IMR-90 (cell line): Measurements from ENCODE around the gene BRF1. TPM values are rescaled to one million over a fixed set of nuclear protein-coding genes. Genes with fewer than 3 reads are reported as not detected.

Source experiments
- ATAC-seq: fragments of 200-7000 bp; cut with Tn5 transposase; 2 replicates; pipeline ENCODE4 v1.9.1; 2020; ENCODE audit warnings: low read depth, mild to moderate bottlenecking, moderate library complexity
- BruUV-seq: library from RNA; stranded (reverse); fragments of 400-500 nt; replicated peaks from 2 replicates; lab custom pipeline; 2021; lab: Mats Ljungman, UMichigan
- CTCF ChIA-PET: fragments of 300-600 bp; formaldehyde crosslinking; extraction: SDS; loops from one replicate; lab custom pipeline; 2021; ENCODE audit warnings: antibody characterized with exemption; lab: Yijun Ruan, JAX
- POLR2A ChIA-PET: fragments of 300-600 bp; sonication (Branson Sonifier 250); formaldehyde crosslinking; loops from one replicate; lab custom pipeline; 2022; ENCODE audit warnings: antibody characterized with exemption; ENCODE audit not compliant: unreplicated experiment; lab: Charles Lee
- DNase-seq: peaks from one replicate; pipeline ENCODE4 v3.0.0; 2013
- H2AFZ ChIP-seq: replicated peaks from 2 replicates; pipeline ENCODE3; 2013; ENCODE audit warnings: low read length, mild to moderate bottlenecking; ENCODE audit not compliant: poor library complexity
- H2AK5ac ChIP-seq: 2 replicates; pipeline ENCODE4 v1.6.1; 2013; ENCODE audit warnings: low read depth, low read length, inconsistent platforms
- H2AK9ac ChIP-seq: replicated peaks from 2 replicates; pipeline ENCODE3; 2013; ENCODE audit warnings: mild to moderate bottlenecking, low read depth, low read length, moderate library complexity; ENCODE audit not compliant: poor library complexity
- H2BK120ac ChIP-seq: 2 replicates; pipeline ENCODE4 v1.6.1; 2013; ENCODE audit warnings: low read depth, low read length, inconsistent platforms
- H2BK15ac ChIP-seq: 3 replicates; pipeline ENCODE4 v1.6.1; 2013; ENCODE audit warnings: low read depth, low read length, inconsistent platforms
- H2BK20ac ChIP-seq: 2 replicates; pipeline ENCODE4 v1.6.1; 2013; ENCODE audit warnings: low read depth, mild to moderate bottlenecking, inconsistent platforms, low read length, moderate library complexity
- H2BK5ac ChIP-seq: 2 replicates; pipeline ENCODE4 v1.6.1; 2013; ENCODE audit warnings: mild to moderate bottlenecking, low read depth, low read length, inconsistent platforms; ENCODE audit not compliant: poor library complexity, severe bottlenecking
- H3K14ac ChIP-seq: replicated peaks from 2 replicates; pipeline ENCODE4 v1.6.1; 2013; ENCODE audit warnings: low read depth, low read length, inconsistent platforms
- H3K18ac ChIP-seq: 2 replicates; pipeline ENCODE4 v1.6.1; 2013; ENCODE audit warnings: low read depth, low read length, control low read depth
- H3K23ac ChIP-seq: 2 replicates; pipeline ENCODE4 v1.6.1; 2013; ENCODE audit warnings: low read depth, low read length, inconsistent platforms
- H3K27ac ChIP-seq: 2 replicates; pipeline ENCODE4 v1.5.1; 2013; ENCODE audit warnings: mild to moderate bottlenecking, control low read depth, low read length; ENCODE audit not compliant: insufficient read depth
- H3K27me3 ChIP-seq: 2 replicates; pipeline ENCODE4 v1.6.1; 2013; ENCODE audit warnings: low read length; ENCODE audit not compliant: control insufficient read depth, insufficient read depth
- H3K36me3 ChIP-seq: 2 replicates; pipeline ENCODE4 v1.6.1; 2013; ENCODE audit warnings: low read length, mixed read lengths; ENCODE audit not compliant: control insufficient read depth, insufficient read depth
- H3K4ac ChIP-seq: 2 replicates; pipeline ENCODE4 v1.6.1; 2013; ENCODE audit warnings: low read depth, low read length, inconsistent platforms
- H3K4me1 ChIP-seq: 2 replicates; pipeline ENCODE4 v1.6.1; 2013; ENCODE audit warnings: low read length, mixed read lengths; ENCODE audit not compliant: control insufficient read depth, insufficient read depth
- H3K4me2 ChIP-seq: 2 replicates; pipeline ENCODE4 v1.6.1; 2013; ENCODE audit warnings: low read depth, mild to moderate bottlenecking, control low read depth, low read length, moderate library complexity
- H3K4me3 ChIP-seq: 2 replicates; pipeline ENCODE4 v1.5.1; 2013; ENCODE audit warnings: low read depth, mild to moderate bottlenecking, control low read depth, low read length, moderate library complexity; ENCODE audit not compliant: insufficient read depth
- H3K56ac ChIP-seq: 2 replicates; pipeline ENCODE4 v1.6.1; 2013; ENCODE audit warnings: low read length, inconsistent platforms; ENCODE audit not compliant: insufficient read depth; ENCODE audit errors: extremely low read depth
- H3K79me1 ChIP-seq, 2 experiments: 2 replicates each; pipeline ENCODE4 v1.6.1; 2013; ENCODE audit warnings: low read length in 2 of 2, inconsistent platforms in 1 of 2, low read depth in 1 of 2
- H3K9ac ChIP-seq: 2 replicates; pipeline ENCODE4 v1.6.1; 2013; ENCODE audit warnings: low read depth, low read length, control low read depth
- H3K9me1 ChIP-seq: 2 replicates; pipeline ENCODE4 v1.6.1; 2013; ENCODE audit warnings: low read length, inconsistent platforms; ENCODE audit not compliant: insufficient read depth
- H3K9me3 ChIP-seq: 2 replicates; pipeline ENCODE4 v1.6.1; 2013; ENCODE audit warnings: low read length; ENCODE audit not compliant: control insufficient read depth, insufficient read depth
- H4K20me1 ChIP-seq: 2 replicates; pipeline ENCODE4 v1.6.1; 2013; ENCODE audit warnings: low read length, inconsistent platforms; ENCODE audit not compliant: insufficient read depth
- H4K5ac ChIP-seq: 2 replicates; pipeline ENCODE4 v1.6.1; 2013; ENCODE audit warnings: mild to moderate bottlenecking, low read depth, low read length, control low read depth
- H4K8ac ChIP-seq, 2 experiments: 2 replicates each; pipeline ENCODE4 v1.6.1; 2013; ENCODE audit warnings: low read depth in 2 of 2, low read length in 2 of 2, control low read depth in 1 of 2, inconsistent platforms in 1 of 2
- H4K91ac ChIP-seq: 2 replicates; pipeline ENCODE4 v1.6.1; 2013; ENCODE audit warnings: low read depth, low read length, inconsistent platforms; ENCODE audit not compliant: insufficient read depth
- CEBPB ChIP-seq: IDR thresholded peaks from 2 replicates; pipeline ENCODE4 v1.6.1; 2012; ENCODE audit warnings: low read depth, low read length, improper control_type of control experiment
- CHD1 ChIP-seq: IDR thresholded peaks from 2 replicates; pipeline ENCODE4 v1.6.1; 2012; ENCODE audit warnings: low read depth, low read length, improper control_type of control experiment
- FOS ChIP-seq: fragments of 150-350 bp; IDR thresholded peaks from 2 replicates; pipeline ENCODE4 v1.6.1; 2016; ENCODE audit warnings: low read depth, low read length
- MAZ ChIP-seq: IDR thresholded peaks from 2 replicates; pipeline ENCODE4 v1.6.1; 2012; ENCODE audit warnings: low read depth, mild to moderate bottlenecking, low read length, improper control_type of control experiment, moderate library complexity, borderline replicate concordance
- MXI1 ChIP-seq: IDR thresholded peaks from 2 replicates; pipeline ENCODE4 v1.6.1; 2012; ENCODE audit warnings: low read depth, mild to moderate bottlenecking, low read length, moderate library complexity, borderline replicate concordance
- POLR2A ChIP-seq: IDR thresholded peaks from 2 replicates; pipeline ENCODE4 v1.6.1; 2012; ENCODE audit warnings: mild to moderate bottlenecking, low read depth, low read length
- RAD21 ChIP-seq: IDR thresholded peaks from 2 replicates; pipeline ENCODE4 v1.6.1; 2012; ENCODE audit warnings: low read length, improper control_type of control experiment
- RCOR1 ChIP-seq: IDR thresholded peaks from 2 replicates; pipeline ENCODE4 v1.6.1; 2012; ENCODE audit warnings: mild to moderate bottlenecking, low read length, improper control_type of control experiment; ENCODE audit not compliant: insufficient replicate concordance
- RFX5 ChIP-seq: IDR thresholded peaks from 2 replicates; pipeline ENCODE4 v1.8.0; 2012; ENCODE audit warnings: low read depth, mild to moderate bottlenecking, low read length, moderate library complexity
- SMC3 ChIP-seq: fragments of 150-350 bp; IDR thresholded peaks from 2 replicates; pipeline ENCODE4 v1.6.1; 2016; ENCODE audit warnings: low read depth, mild to moderate bottlenecking, antibody characterized with exemption, low read length, moderate library complexity
- WGBS, 2 experiments: methylation state at CpG; one replicate each; pipeline versions ENCODE4 v1.1.5 to v1.1.7; 2013; ENCODE audit warnings: missing lambda C conversion rate in 2 of 2; ENCODE audit not compliant: insufficient read length in 1 of 2; ENCODE audit errors: extremely low coverage in 2 of 2; 5-methylcytosine and 5-hydroxymethylcytosine counted together
- dilution Hi-C: fragments of 300-500 bp; cut with HindIII; formaldehyde crosslinking; loops from one replicate; pipeline ENCODE4 v1.14.3; 2018; ENCODE audit warnings: low sequenced_read_pairs; ENCODE audit not compliant: unreplicated experiment
- in situ Hi-C: fragments of 300-500 bp; cut with MboI; formaldehyde crosslinking; loops from 3 replicates; pipeline ENCODE4 v1.14.3; 2019; ENCODE audit warnings: low sequenced_read_pairs, inconsistent platforms, mixed read lengths
- intact Hi-C: fragments of 100-400 bp; cut with micrococcal nuclease; formaldehyde crosslinking; loops from 2 replicates; pipeline ENCODE4 v1.10.0; 2022
- polyA plus RNA-seq, 3 experiments: library from polyadenylated mRNA; depleted of rRNA; stranded (reverse); fragments of >200 nt; gene quantifications; 2 replicates each; pipeline ENCODE4 v1.2.3, GENCODE V29; 2012; ENCODE audit warnings: low replicate concordance in 1 of 3
- total RNA-seq: library from RNA; depleted of rRNA; stranded (reverse); fragments of >200 nt; gene quantifications from 2 replicates; pipeline ENCODE4 v1.2.3, GENCODE V29; 2012
- TF ChIP-seq, protein P1 (sequence below): fragments of 150-350 bp; IDR thresholded peaks from 2 replicates; pipeline ENCODE4 v1.6.1; 2016; ENCODE audit warnings: low read depth, mild to moderate bottlenecking, low read length, moderate library complexity, borderline replicate concordance
- TF ChIP-seq, protein P2 (sequence below): fragments of 150-350 bp; IDR thresholded peaks from 2 replicates; pipeline ENCODE4 v1.6.1; 2017; ENCODE audit warnings: mild to moderate bottlenecking, antibody characterized with exemption, low read length, low read depth

BRF1 gene
- total and polyA plus RNA-seq, 2 of the 4 experiments (the other 2 are of a cell fraction) = 12.4 to 16.7 TPM

DNA sequence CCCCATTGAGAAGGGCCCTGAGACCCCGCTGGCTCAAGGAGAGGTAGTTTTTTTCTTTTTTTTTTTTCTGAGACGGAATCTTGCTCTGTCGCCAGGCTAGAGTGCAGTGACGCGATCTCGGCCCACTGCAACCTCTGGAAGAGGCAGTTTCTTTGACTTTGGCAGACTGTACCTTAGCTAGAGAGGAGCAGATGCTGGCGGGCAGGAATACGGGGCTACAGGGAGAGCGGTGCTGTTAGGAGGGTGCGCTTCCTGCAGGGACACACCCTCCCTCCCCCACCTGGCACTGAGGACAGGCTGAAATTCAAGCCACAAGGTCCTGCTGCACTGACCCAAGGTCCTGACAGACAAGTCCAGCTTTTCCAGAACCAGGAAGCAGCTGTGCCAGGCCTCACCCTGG, 87.4 kb downstream of the BRF1 start:
- WGBS, 2 experiments = 83% methylated on average over 1 of the region's 10 CpGs; no CpG with 5 or more reads in 1 of the 2 experiments
- Histone ChIP-seq H3K4me3 (no peak overlapping the region), H2AK5ac (no peak overlapping the region), H2BK15ac (no peak overlapping the region), H3K9me3 (no peaks in the 10 kb centered on the region), H3K18ac (no peak overlapping the region), H3K36me3 (peaks cover 41% of the 10 kb centered on the region), H4K20me1 (peaks cover 14% of the 10 kb centered on the region), H3K9me1 (peaks cover 10% of the 10 kb centered on the region), H2AK9ac (no peak overlapping the region), H4K8ac (no peak overlapping the region), H3K14ac (no peak overlapping the region), H3K23ac (no peak overlapping the region), H2AFZ (no peak overlapping the region), H3K79me1 (peaks cover 9 to 14% of the 10 kb centered on the region in 2 experiments; a peak in 3 of 4 replicates), H4K91ac (no peak overlapping the region), H4K5ac (no peak overlapping the region), H2BK5ac (no peak overlapping the region), H3K27me3 (no peaks in the 10 kb centered on the region), H3K4me1 (no peaks in the 10 kb centered on the region), H3K56ac (no peak overlapping the region), H3K4me2 (no peak overlapping the region), H2BK120ac (no peak overlapping the region), H2BK20ac (no peak overlapping the region), H3K9ac (no peak overlapping the region), H3K27ac (no peak overlapping the region), H3K4ac (no peak overlapping the region)
- no TSS peak for BruUV-seq
- intact Hi-C loops (no loop called here), dilution Hi-C loops (no loop called here), in situ Hi-C loops (no loop called here)
- ATAC-seq (no peak), DNase-seq (no peak)
- CTCF ChIA-PET = no interaction called here
- no peak for TF ChIP-seq RFX5
- no peak for TF ChIP-seq CEBPB
- TF ChIP-seq, protein P1, sequence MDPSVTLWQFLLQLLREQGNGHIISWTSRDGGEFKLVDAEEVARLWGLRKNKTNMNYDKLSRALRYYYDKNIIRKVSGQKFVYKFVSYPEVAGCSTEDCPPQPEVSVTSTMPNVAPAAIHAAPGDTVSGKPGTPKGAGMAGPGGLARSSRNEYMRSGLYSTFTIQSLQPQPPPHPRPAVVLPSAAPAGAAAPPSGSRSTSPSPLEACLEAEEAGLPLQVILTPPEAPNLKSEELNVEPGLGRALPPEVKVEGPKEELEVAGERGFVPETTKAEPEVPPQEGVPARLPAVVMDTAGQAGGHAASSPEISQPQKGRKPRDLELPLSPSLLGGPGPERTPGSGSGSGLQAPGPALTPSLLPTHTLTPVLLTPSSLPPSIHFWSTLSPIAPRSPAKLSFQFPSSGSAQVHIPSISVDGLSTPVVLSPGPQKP = no peak
- no peak for TF ChIP-seq FOS
- TF ChIP-seq MXI1 = no peak
- no peak for TF ChIP-seq RAD21
- TF ChIP-seq RCOR1 = no peak
- TF ChIP-seq, protein P2, sequence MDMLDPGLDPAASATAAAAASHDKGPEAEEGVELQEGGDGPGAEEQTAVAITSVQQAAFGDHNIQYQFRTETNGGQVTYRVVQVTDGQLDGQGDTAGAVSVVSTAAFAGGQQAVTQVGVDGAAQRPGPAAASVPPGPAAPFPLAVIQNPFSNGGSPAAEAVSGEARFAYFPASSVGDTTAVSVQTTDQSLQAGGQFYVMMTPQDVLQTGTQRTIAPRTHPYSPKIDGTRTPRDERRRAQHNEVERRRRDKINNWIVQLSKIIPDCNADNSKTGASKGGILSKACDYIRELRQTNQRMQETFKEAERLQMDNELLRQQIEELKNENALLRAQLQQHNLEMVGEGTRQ = no peak
- TF ChIP-seq MAZ = no peak
- TF ChIP-seq POLR2A = no peak
- TF ChIP-seq CHD1 = no peak
- TF ChIP-seq SMC3 = no peak
- POLR2A ChIA-PET = no interaction called here
